K562 (cell line): ENCODE results near the gene CCDC138. TPM values are rescaled to one million over a fixed set of nuclear protein-coding genes. Genes with fewer than 3 reads are reported as not detected.

ENCODE experiments used
- BRF1 ChIP-seq: IDR thresholded peaks from 3 replicates; pipeline ENCODE4 v1.6.1; 2011; ENCODE audit warnings: borderline replicate concordance, mild to moderate bottlenecking; ENCODE audit not compliant: insufficient read length; ENCODE audit errors: extremely low read depth
- HNRNPLL ChIP-seq: fragments of 200-400 bp; formaldehyde crosslinking; IDR thresholded peaks from 2 replicates; pipeline ENCODE4 v1.6.1; 2017; ENCODE audit warnings: low read length, low read depth, mild to moderate bottlenecking; ENCODE audit not compliant: poor library complexity, severe bottlenecking
- NFE2 ChIP-seq: IDR thresholded peaks from 2 replicates; pipeline ENCODE4 v1.6.1; 2014; ENCODE audit warnings: antibody characterized with exemption, low read depth
- PURB ChIP-seq: sonication (generic); formaldehyde crosslinking; IDR thresholded peaks from 2 replicates; pipeline ENCODE4 v1.9.0; 2021; ENCODE audit warnings: low read depth, mild to moderate bottlenecking, missing genetic modification reagents
- PYGO2 ChIP-seq: fragments of 450-650 bp; IDR thresholded peaks from 2 replicates; pipeline ENCODE4 v1.6.1; 2016; ENCODE audit warnings: mild to moderate bottlenecking, missing genetic modification characterization, moderate library complexity, missing compliant biosample characterization
- SETDB1 ChIP-seq: IDR thresholded peaks from one replicate; pipeline ENCODE4 v1.6.1; 2012; ENCODE audit warnings: low read length, control low read depth, inconsistent platforms
- SMAD2 ChIP-seq: fragments of 150-350 bp; IDR thresholded peaks from 2 replicates; pipeline ENCODE4 v1.6.1; 2014; ENCODE audit warnings: low read depth, mild to moderate bottlenecking, low read length
- TAF1 ChIP-seq: IDR thresholded peaks from 2 replicates; pipeline ENCODE4 v1.6.1; 2011; ENCODE audit warnings: mild to moderate bottlenecking, low read length, moderate library complexity; ENCODE audit not compliant: insufficient read depth, control insufficient read depth, severe bottlenecking; ENCODE audit errors: extremely low read depth
- TAF7 ChIP-seq: fragments of 450-650 bp; IDR thresholded peaks from 2 replicates; pipeline ENCODE4 v1.6.1; 2016; ENCODE audit warnings: missing genetic modification characterization, missing compliant biosample characterization
- ZNF695 ChIP-seq: fragments of 450-650 bp; formaldehyde crosslinking; IDR thresholded peaks from 2 replicates; pipeline ENCODE4 v1.4.0; 2020; ENCODE audit warnings: mild to moderate bottlenecking, moderate library complexity
- polyA plus RNA-seq, 8 experiments: library from polyadenylated mRNA; depleted of rRNA in 4 of 8; stranded (reverse) in 5 of 8; unstranded in 3 of 8; fragments of >200 nt; fragmentation: Nextera tagmentation in 2 of 8; fragmentation: Illumina TruSeq in 1 of 8; extraction: Ambion mirVana in 2 of 8; extraction: Trizol in 1 of 8; gene quantifications; 2 replicates each; pipeline versions ENCODE4 v1.2.1 to v1.2.3, GENCODE V29; 2011 to 2014; ENCODE audit warnings: inconsistent platforms in 1 of 8, missing spikeins in 1 of 8
- total RNA-seq, 7 experiments: library from RNA; depleted of rRNA in 6 of 7; stranded (reverse); fragments of >200 nt in 6 of 7; fragmentation: Illumina TruSeq in 2 of 7; extraction: Trizol in 2 of 7; gene quantifications; 2 replicates each; pipeline versions ENCODE4 v1.2.1 to v1.2.3, GENCODE V29; 2011 to 2021; ENCODE audit warnings: low replicate concordance in 1 of 7
- TF ChIP-seq, protein P1 (sequence below): fragments of 250-450 bp; sonication (Bioruptor Pico); IDR thresholded peaks from 2 replicates; pipeline ENCODE4 v1.8.0; 2022; ENCODE audit warnings: inconsistent platforms
- TF ChIP-seq, protein P2 (sequence below): sonication (generic); formaldehyde crosslinking; IDR thresholded peaks from 2 replicates; pipeline ENCODE4 v1.8.0; 2022; ENCODE audit warnings: missing genetic modification reagents, mild to moderate bottlenecking, moderate library complexity, borderline replicate concordance
- TF ChIP-seq, protein P3 (sequence below): fragments of 450-650 bp; formaldehyde crosslinking; IDR thresholded peaks from 2 replicates; pipeline ENCODE4 v1.4.0; 2020; ENCODE audit warnings: mild to moderate bottlenecking, moderate library complexity
- TF ChIP-seq, protein P4 (sequence below): sonication (generic); formaldehyde crosslinking; IDR thresholded peaks from 2 replicates; pipeline ENCODE4 v1.8.0; 2022; ENCODE audit warnings: mild to moderate bottlenecking, low read depth, missing genetic modification reagents
- TF ChIP-seq, protein P5 (sequence below), 2 experiments: fragments of 450-650 bp in 1 of 2; IDR thresholded peaks; 2 replicates each; pipeline ENCODE4 v1.6.1; 2011 to 2017; ENCODE audit warnings: low read depth in 2 of 2, antibody characterized with exemption in 1 of 2, borderline replicate concordance in 1 of 2, low read length in 1 of 2, mild to moderate bottlenecking in 1 of 2, mixed read lengths in 1 of 2; ENCODE audit not compliant: control insufficient read depth in 1 of 2
- TF ChIP-seq, protein P6 (sequence below): fragments of 450-650 bp; conservative IDR thresholded peaks from 2 replicates; pipeline ENCODE4 v1.6.1; 2016; ENCODE audit warnings: missing genetic modification characterization, low read depth, mild to moderate bottlenecking, missing compliant biosample characterization, moderate library complexity

The CCDC138 gene
- total and polyA plus RNA-seq, 9 of the 15 experiments (the other 6 are each of a cell fraction or from before 2014, with no cell fraction given), result 17.5 to 44.6 (median 26.7) TPM

DNA sequence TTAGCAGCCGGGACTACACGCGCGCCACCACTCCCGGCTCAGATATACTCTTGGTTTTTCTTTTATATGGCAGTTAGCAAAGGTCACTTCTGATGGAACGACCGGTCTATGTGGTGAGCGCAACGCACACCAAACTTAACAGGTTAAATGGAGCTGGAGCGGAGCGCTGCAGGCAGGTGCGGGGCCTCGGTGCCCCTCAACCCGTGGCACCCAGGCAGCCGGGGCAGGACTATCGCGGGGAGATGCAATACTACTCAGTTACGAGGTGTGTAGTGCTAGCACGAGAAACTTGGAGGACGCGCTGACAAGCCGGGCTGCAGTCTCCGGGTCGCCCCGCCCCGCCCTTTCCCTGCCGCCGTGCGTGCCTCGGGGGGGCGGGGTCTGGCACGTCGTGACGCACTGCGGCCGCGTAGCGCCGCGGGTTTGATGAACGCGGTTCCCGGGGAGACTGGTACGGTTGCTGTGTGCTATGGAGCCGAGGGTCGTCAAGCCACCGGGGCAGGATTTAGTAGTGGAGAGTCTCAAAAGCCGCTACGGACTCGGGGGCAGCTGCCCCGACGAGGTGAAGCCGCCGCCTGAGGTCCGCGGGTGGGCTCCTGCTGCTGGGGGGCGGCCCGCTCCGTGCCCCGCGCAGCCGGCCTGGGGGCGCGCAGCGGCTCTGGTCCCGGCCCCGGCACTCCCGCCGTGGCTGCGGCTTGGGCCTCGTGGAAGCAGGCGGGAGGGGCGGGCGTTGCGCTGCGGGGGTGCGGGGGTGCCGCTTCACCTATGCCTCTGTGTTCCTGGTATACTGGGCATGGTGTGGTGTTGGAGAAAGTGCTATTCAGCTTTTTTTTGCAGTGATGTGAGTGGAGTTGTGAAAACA lies at the start of gene CCDC138 (continued):
- TF ChIP-seq, protein P1, sequence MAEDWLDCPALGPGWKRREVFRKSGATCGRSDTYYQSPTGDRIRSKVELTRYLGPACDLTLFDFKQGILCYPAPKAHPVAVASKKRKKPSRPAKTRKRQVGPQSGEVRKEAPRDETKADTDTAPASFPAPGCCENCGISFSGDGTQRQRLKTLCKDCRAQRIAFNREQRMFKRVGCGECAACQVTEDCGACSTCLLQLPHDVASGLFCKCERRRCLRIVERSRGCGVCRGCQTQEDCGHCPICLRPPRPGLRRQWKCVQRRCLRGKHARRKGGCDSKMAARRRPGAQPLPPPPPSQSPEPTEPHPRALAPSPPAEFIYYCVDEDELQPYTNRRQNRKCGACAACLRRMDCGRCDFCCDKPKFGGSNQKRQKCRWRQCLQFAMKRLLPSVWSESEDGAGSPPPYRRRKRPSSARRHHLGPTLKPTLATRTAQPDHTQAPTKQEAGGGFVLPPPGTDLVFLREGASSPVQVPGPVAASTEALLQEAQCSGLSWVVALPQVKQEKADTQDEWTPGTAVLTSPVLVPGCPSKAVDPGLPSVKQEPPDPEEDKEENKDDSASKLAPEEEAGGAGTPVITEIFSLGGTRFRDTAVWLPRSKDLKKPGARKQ (CRISPR knock-in tag), result no peak
- TF ChIP-seq, protein P2, sequence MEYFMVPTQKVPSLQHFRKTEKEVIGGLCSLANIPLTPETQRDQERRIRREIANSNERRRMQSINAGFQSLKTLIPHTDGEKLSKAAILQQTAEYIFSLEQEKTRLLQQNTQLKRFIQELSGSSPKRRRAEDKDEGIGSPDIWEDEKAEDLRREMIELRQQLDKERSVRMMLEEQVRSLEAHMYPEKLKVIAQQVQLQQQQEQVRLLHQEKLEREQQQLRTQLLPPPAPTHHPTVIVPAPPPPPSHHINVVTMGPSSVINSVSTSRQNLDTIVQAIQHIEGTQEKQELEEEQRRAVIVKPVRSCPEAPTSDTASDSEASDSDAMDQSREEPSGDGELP (CRISPR knock-in tag), result peak; percentile 69
- no peak for TF ChIP-seq ZNF695
- TF ChIP-seq BRF1, result no peak
- no peak for TF ChIP-seq SETDB1
- no peak for TF ChIP-seq TAF7 (tag)
- TF ChIP-seq HNRNPLL, result peak; percentile 88
- no peak for TF ChIP-seq PURB (CRISPR knock-in tag)
- TF ChIP-seq PYGO2 (tag), result no peak
- TF ChIP-seq, protein P3, sequence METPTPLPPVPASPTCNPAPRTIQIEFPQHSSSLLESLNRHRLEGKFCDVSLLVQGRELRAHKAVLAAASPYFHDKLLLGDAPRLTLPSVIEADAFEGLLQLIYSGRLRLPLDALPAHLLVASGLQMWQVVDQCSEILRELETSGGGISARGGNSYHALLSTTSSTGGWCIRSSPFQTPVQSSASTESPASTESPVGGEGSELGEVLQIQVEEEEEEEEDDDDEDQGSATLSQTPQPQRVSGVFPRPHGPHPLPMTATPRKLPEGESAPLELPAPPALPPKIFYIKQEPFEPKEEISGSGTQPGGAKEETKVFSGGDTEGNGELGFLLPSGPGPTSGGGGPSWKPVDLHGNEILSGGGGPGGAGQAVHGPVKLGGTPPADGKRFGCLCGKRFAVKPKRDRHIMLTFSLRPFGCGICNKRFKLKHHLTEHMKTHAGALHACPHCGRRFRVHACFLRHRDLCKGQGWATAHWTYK (CRISPR knock-in tag), result no peak
- TF ChIP-seq, protein P4, sequence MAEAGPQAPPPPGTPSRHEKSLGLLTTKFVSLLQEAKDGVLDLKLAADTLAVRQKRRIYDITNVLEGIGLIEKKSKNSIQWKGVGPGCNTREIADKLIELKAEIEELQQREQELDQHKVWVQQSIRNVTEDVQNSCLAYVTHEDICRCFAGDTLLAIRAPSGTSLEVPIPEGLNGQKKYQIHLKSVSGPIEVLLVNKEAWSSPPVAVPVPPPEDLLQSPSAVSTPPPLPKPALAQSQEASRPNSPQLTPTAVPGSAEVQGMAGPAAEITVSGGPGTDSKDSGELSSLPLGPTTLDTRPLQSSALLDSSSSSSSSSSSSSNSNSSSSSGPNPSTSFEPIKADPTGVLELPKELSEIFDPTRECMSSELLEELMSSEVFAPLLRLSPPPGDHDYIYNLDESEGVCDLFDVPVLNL (CRISPR knock-in tag), result no peak
- TF ChIP-seq, protein P5, sequence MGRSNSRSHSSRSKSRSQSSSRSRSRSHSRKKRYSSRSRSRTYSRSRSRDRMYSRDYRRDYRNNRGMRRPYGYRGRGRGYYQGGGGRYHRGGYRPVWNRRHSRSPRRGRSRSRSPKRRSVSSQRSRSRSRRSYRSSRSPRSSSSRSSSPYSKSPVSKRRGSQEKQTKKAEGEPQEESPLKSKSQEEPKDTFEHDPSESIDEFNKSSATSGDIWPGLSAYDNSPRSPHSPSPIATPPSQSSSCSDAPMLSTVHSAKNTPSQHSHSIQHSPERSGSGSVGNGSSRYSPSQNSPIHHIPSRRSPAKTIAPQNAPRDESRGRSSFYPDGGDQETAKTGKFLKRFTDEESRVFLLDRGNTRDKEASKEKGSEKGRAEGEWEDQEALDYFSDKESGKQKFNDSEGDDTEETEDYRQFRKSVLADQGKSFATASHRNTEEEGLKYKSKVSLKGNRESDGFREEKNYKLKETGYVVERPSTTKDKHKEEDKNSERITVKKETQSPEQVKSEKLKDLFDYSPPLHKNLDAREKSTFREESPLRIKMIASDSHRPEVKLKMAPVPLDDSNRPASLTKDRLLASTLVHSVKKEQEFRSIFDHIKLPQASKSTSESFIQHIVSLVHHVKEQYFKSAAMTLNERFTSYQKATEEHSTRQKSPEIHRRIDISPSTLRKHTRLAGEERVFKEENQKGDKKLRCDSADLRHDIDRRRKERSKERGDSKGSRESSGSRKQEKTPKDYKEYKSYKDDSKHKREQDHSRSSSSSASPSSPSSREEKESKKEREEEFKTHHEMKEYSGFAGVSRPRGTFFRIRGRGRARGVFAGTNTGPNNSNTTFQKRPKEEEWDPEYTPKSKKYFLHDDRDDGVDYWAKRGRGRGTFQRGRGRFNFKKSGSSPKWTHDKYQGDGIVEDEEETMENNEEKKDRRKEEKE (IDR thresholded peaks at IDR 0.05; ENCODE audit: borderline replicate concordance in 1 of 2, control insufficient read depth in 1 of 2, low read depth in 2 of 2, low read length in 1 of 2), result no peak
- no peak for TF ChIP-seq NFE2
- no peak for TF ChIP-seq SMAD2
- TF ChIP-seq, protein P6, sequence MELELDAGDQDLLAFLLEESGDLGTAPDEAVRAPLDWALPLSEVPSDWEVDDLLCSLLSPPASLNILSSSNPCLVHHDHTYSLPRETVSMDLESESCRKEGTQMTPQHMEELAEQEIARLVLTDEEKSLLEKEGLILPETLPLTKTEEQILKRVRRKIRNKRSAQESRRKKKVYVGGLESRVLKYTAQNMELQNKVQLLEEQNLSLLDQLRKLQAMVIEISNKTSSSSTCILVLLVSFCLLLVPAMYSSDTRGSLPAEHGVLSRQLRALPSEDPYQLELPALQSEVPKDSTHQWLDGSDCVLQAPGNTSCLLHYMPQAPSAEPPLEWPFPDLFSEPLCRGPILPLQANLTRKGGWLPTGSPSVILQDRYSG (tag), result no peak
- TF ChIP-seq TAF1, result peak; percentile 73
